B cell (primary cell): ENCODE data around the gene CD180. TPM values are rescaled to one million over a fixed set of nuclear protein-coding genes. Genes with fewer than 3 reads are reported as not detected.

Source experiments
- ATAC-seq: fragments of 200-7000 bp; cut with Tn5 transposase; one replicate; pipeline ENCODE4 v1.10.0; 2021; ENCODE audit warnings: low read depth, mild to moderate bottlenecking, moderate number of reproducible peaks, moderate library complexity
- CTCF ChIA-PET: fragments of 350-600 bp; sonication (Branson Sonifier 250); formaldehyde crosslinking; loops from one replicate; lab custom pipeline; 2021; ENCODE audit warnings: antibody characterized with exemption, inconsistent platforms; lab: Charles Lee
- POLR2A ChIA-PET: fragments of 350-600 bp; sonication (Branson Sonifier 250); formaldehyde crosslinking; loops from one replicate; lab custom pipeline; 2021; ENCODE audit warnings: antibody characterized with exemption; lab: Charles Lee
- DNase-seq: peaks from one replicate; pipeline ENCODE4 v3.0.0; 2013
- H2AFZ ChIP-seq: 2 replicates; pipeline ENCODE4 v1.6.1; 2012; ENCODE audit warnings: mild to moderate bottlenecking, low read depth, low read length; ENCODE audit not compliant: insufficient read depth, poor library complexity, severe bottlenecking
- H3K27ac ChIP-seq, 2 donors: 1 replicate in 1 of 2; 2 replicates in 1 of 2; pipeline ENCODE4 v1.5.1; 2012 to 2013; ENCODE audit warnings: low read length in 2 of 2, mild to moderate bottlenecking in 2 of 2, moderate library complexity in 1 of 2
- H3K27me3 ChIP-seq, 4 experiments: fragments of 200-600 bp in 1 of 4; sonication (generic) in 1 of 4; replicated peaks in 1 of 4; 1 replicate in 2 of 4; 2 replicates in 2 of 4; pipeline versions ENCODE4 v1.6.1 to v1.7.0; 2013 to 2016; ENCODE audit warnings: low read length in 3 of 4, mild to moderate bottlenecking in 2 of 4, mixed read lengths in 1 of 4, moderate library complexity in 1 of 4; ENCODE audit not compliant: insufficient read depth in 4 of 4, control insufficient read depth in 3 of 4; ENCODE audit errors: control extremely low read depth in 1 of 4
- H3K36me3 ChIP-seq, 2 experiments: replicated peaks in 1 of 2; 1 replicate in 1 of 2; 2 replicates in 1 of 2; pipeline versions ENCODE4 v1.6.1 to v1.7.1; 2013; ENCODE audit warnings: low read length in 1 of 2; ENCODE audit not compliant: insufficient read depth in 2 of 2, control insufficient read depth in 1 of 2; ENCODE audit errors: control extremely low read depth in 1 of 2, extremely low read depth in 1 of 2
- H3K4me1 ChIP-seq, 2 donors: fragments of 200-600 bp in 1 of 2; sonication (generic) in 1 of 2; 1 replicate in 1 of 2; 2 replicates in 1 of 2; pipeline versions ENCODE4 v1.5.1 to v1.6.1; 2013 to 2017; ENCODE audit warnings: low read length in 2 of 2; ENCODE audit not compliant: control insufficient read depth in 2 of 2, insufficient read depth in 2 of 2
- H3K4me2 ChIP-seq: replicated peaks from 2 replicates; pipeline ENCODE3; 2012; ENCODE audit warnings: mild to moderate bottlenecking, low read depth, low read length; ENCODE audit not compliant: poor library complexity, severe bottlenecking
- H3K4me3 ChIP-seq, 5 experiments: fragments of 200-600 bp in 1 of 5; sonication (generic) in 1 of 5; 1 replicate in 3 of 5; 2 replicates in 2 of 5; pipeline versions ENCODE4 v1.5.1 to v1.7.0; 2011 to 2016; ENCODE audit warnings: low read length in 4 of 5, mild to moderate bottlenecking in 4 of 5, low read depth in 2 of 5, control low read depth in 1 of 5, moderate library complexity in 1 of 5; ENCODE audit not compliant: insufficient read depth in 1 of 5; ENCODE audit errors: control extremely low read depth in 1 of 5, extremely low read depth in 1 of 5
- H3K79me2 ChIP-seq: fragments of 200-600 bp; sonication (generic); one replicate; pipeline ENCODE4 v1.6.0; 2016; ENCODE audit warnings: low read length; ENCODE audit not compliant: control insufficient read depth, insufficient read depth
- H3K9ac ChIP-seq: fragments of 200-600 bp; sonication (generic); 2 replicates; pipeline ENCODE4 v1.6.1; 2017; ENCODE audit warnings: mild to moderate bottlenecking, low read length, moderate library complexity
- H3K9me3 ChIP-seq, 3 donors: one replicate each; pipeline versions ENCODE4 v1.6.1 to v1.7.1; 2013; ENCODE audit warnings: low read length in 2 of 3; ENCODE audit not compliant: control insufficient read depth in 2 of 3, insufficient read depth in 1 of 3; ENCODE audit errors: control extremely low read depth in 1 of 3
- H4K20me1 ChIP-seq: 2 replicates; pipeline ENCODE4 v1.6.0; 2012; ENCODE audit warnings: mild to moderate bottlenecking, low read length; ENCODE audit not compliant: insufficient read depth, control insufficient read depth, poor library complexity, severe bottlenecking
- H3K27ac Mint-ChIP-seq: one replicate; pipeline ENCODE4 v1.8.0; 2021; ENCODE audit warnings: mixed read lengths
- H3K27me3 Mint-ChIP-seq: one replicate; pipeline ENCODE4 v1.8.0; 2021; ENCODE audit warnings: mixed read lengths
- H3K4me1 Mint-ChIP-seq: one replicate; pipeline ENCODE4 v1.8.0; 2021; ENCODE audit warnings: mixed read lengths
- H3K4me3 Mint-ChIP-seq: one replicate; pipeline ENCODE4 v1.8.0; 2021; ENCODE audit warnings: mixed read lengths
- H3K9me3 Mint-ChIP-seq: one replicate; pipeline ENCODE4 v1.8.0; 2022; ENCODE audit warnings: mixed read lengths; ENCODE audit not compliant: insufficient read depth
- EZH2 ChIP-seq: IDR thresholded peaks from 2 replicates; pipeline ENCODE4 v1.6.1; 2012; ENCODE audit warnings: borderline replicate concordance, low read depth, mild to moderate bottlenecking, moderate library complexity, low read length; ENCODE audit not compliant: insufficient read depth, poor library complexity, severe bottlenecking
- WGBS: methylation state at CpG from one replicate; pipeline ENCODE4 v1.1.5; 2013; ENCODE audit warnings: missing lambda C conversion rate; ENCODE audit not compliant: insufficient coverage; 5-methylcytosine and 5-hydroxymethylcytosine counted together
- intact Hi-C: fragments of 100-400 bp; cut with micrococcal nuclease; formaldehyde crosslinking; loops from one replicate; pipeline ENCODE4 v1.10.0; 2022
- polyA plus RNA-seq: library from polyadenylated mRNA; depleted of rRNA; stranded (reverse); fragments of >200 nt; gene quantifications from 2 replicates; pipeline ENCODE4 v1.2.3, GENCODE V29; 2012
- total RNA-seq, 2 donors: library from RNA; stranded (reverse); fragments of 120-200 nt in 1 of 2; gene quantifications; 1 replicate in 1 of 2; 2 replicates in 1 of 2; pipeline versions ENCODE4 v1.2.3 to v1.2.4, GENCODE V29; 2013 to 2022
- TF ChIP-seq, protein P1 (sequence below): fragments of 200-600 bp; IDR thresholded peaks from one replicate; pipeline ENCODE4 v1.8.0; 2022; ENCODE audit warnings: antibody characterized with exemption, mild to moderate bottlenecking

CD180 gene
- total and polyA plus RNA-seq, 2 donors (not counting 1 experiment from before 2014, with no cell fraction given) = 16.1 to 16.4 TPM

DNA sequence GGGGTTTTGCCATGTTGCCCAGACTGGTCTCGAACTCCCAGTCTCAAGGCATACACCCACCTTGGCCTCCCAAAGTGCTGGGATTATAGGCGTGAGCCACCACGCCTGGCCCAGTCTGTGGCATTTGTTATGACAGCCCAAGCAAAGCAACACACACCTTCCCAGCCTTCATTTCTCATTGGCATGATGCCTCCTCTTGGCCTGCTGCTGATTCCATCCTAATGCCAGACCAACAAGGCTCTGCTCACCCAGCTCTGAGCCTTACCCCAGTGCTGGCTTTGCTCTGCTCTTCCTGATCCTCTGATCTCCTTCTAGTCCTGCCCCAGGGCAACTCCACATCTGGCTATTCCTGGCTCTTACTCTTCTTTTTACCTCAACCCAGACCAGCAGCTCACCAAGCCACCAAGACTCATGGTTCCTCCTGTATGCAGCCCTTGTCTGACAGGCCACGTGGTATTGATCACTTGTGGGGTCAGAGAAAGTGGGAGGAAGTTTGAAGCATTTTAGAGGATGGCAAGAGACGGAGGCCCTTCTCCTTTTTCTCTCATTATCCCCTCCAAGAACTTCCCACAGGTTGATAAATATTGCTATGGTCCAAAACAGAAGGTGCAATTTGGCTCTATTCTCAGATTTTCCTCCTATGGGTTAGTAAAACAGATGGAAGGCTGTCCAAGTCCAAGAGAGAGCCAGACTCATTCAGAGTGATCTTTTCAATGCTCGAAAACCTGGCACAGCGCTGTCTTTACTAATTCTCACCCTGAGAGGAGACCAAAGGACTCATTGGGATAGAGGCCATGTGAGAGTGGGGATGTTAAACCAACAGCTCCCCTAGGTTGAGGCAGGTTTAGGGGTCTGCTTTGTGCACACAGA lies 958 bp downstream of the CD180 start:
- Mint-ChIP-seq H3K27me3 (no peaks in the 10 kb centered on the region), H3K9me3 (no peaks in the 10 kb centered on the region), H3K4me1 (peaks cover 96% of the 10 kb centered on the region), H3K27ac (peak overlapping the region; percentile 97), H3K4me3 (peak overlapping the region; percentile 91)
- Histone ChIP-seq H3K27ac (peak overlapping the region; percentile 87 to 98), H3K9ac (peak overlapping the region; percentile 87), H3K4me2 (peak overlapping the region; percentile 89), H3K9me3 (peaks cover 0 to 9% (median 3%) of the 10 kb centered on the region in 3 donors), H2AFZ (no peak overlapping the region), H3K27me3 (no peaks in the 10 kb centered on the region), H4K20me1 (peaks cover 21% of the 10 kb centered on the region), H3K4me3 (peak overlapping the region; percentile 63 to 95 (median 74)), H3K79me2 (peaks cover 100% of the 10 kb centered on the region), H3K4me1 (peaks cover 60 to 76% of the 10 kb centered on the region in 2 donors), H3K36me3 (peaks cover 13 to 40% of the 10 kb centered on the region in 2 experiments)
- WGBS = 23% methylated on average over 3 of the region's 7 CpGs
- no peak for TF ChIP-seq EZH2
- TF ChIP-seq, protein P1, sequence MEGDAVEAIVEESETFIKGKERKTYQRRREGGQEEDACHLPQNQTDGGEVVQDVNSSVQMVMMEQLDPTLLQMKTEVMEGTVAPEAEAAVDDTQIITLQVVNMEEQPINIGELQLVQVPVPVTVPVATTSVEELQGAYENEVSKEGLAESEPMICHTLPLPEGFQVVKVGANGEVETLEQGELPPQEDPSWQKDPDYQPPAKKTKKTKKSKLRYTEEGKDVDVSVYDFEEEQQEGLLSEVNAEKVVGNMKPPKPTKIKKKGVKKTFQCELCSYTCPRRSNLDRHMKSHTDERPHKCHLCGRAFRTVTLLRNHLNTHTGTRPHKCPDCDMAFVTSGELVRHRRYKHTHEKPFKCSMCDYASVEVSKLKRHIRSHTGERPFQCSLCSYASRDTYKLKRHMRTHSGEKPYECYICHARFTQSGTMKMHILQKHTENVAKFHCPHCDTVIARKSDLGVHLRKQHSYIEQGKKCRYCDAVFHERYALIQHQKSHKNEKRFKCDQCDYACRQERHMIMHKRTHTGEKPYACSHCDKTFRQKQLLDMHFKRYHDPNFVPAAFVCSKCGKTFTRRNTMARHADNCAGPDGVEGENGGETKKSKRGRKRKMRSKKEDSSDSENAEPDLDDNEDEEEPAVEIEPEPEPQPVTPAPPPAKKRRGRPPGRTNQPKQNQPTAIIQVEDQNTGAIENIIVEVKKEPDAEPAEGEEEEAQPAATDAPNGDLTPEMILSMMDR = no peak
- ATAC-seq (no peak), DNase-seq (peak; percentile 52)
- POLR2A ChIA-PET = interaction anchor here (0.6 to 2.4 kb wide), 8 partner anchors 9 to 846 kb away, joined by 5 to 19 read pairs (median 12); no protein-coding TSS in a partner anchor
- intact Hi-C loops = loop anchor here (1.0 to 10.0 kb wide), 4 partner anchors 8 to 1239 kb away; partner anchors contain the start of gene PIK3R1
- CTCF ChIA-PET = interaction anchor here (1.0 to 9.8 kb wide), 8 partner anchors 11 to 50 kb away, joined by 3 to 139 read pairs (median 4); no protein-coding TSS in a partner anchor
